Activated T-helper 17 cell treated with anti-CD3 and anti-CD28 coated beads, Interleukin-2, amount 50 U/mL, for 72 hours (primary cell): Measurements from ENCODE around the gene VAT1L. TPM values are rescaled to one million over a fixed set of nuclear protein-coding genes. Genes with fewer than 3 reads are reported as not detected.

Experiments used
- ATAC-seq: fragments of 150-1000 bp; cut with Tn5 transposase; replicated peaks from 2 replicates; pipeline ENCODE4 v1.10.0; 2021; ENCODE audit warnings: mild to moderate bottlenecking, moderate library complexity
- H3K27ac Mint-ChIP-seq: one replicate; pipeline ENCODE4 v1.8.0; 2022; ENCODE audit warnings: mixed read lengths
- H3K27me3 Mint-ChIP-seq: one replicate; pipeline ENCODE4 v1.8.0; 2022; ENCODE audit warnings: mixed read lengths
- H3K36me3 Mint-ChIP-seq: one replicate; pipeline ENCODE4 v1.8.0; 2022; ENCODE audit warnings: low read depth, mild to moderate bottlenecking, mixed read lengths
- H3K4me1 Mint-ChIP-seq: one replicate; pipeline ENCODE4 v1.8.0; 2022; ENCODE audit warnings: mixed read lengths
- H3K4me3 Mint-ChIP-seq: one replicate; pipeline ENCODE4 v1.8.0; 2022; ENCODE audit warnings: mild to moderate bottlenecking, mixed read lengths
- H3K9me3 Mint-ChIP-seq: one replicate; pipeline ENCODE4 v1.8.0; 2022; ENCODE audit warnings: mixed read lengths
- total RNA-seq, 2 donors: library from RNA; stranded (reverse); gene quantifications; one replicate each; pipeline ENCODE4 v1.2.3, GENCODE V29; 2022

Gene VAT1L
- total RNA-seq, result not detected

GRCh38 chr16:77788181-77789084, at the start of gene VAT1L:
Gene VAT1L, plus strand, starts transcription at chr16:77788564. Its CDS starts 119 bp downstream, at chr16:77788683.
- H3K27me3 Mint-ChIP-seq, result peaks cover 54% of the 10 kb centered on the region

GRCh38 chr16:77738706-77739558, 49.4 kb upstream of the VAT1L start:
- Mint-ChIP-seq H3K9me3 (peaks cover 8% of the 10 kb centered on the region), H3K4me1 (peaks cover 4% of the 10 kb centered on the region), H3K36me3 (no peaks in the 10 kb centered on the region), H3K4me3 (no peak overlapping the region), H3K27me3 (no peaks in the 10 kb centered on the region), H3K27ac (no peak overlapping the region)
- ATAC-seq, result no peak

More at GRCh38 chr16:77788181-77789084, at the start of gene VAT1L:
- Mint-ChIP-seq H3K4me1 (peaks cover 5% of the 10 kb centered on the region), H3K36me3 (no peaks in the 10 kb centered on the region), H3K4me3 (peak within 1 kb of the TSS; percentile 66), H3K9me3 (no peaks in the 10 kb centered on the region), H3K27ac (no peak within 1 kb of the TSS)
- ATAC-seq, result peak; percentile 40

- Mint-ChIP-seq H3K4me3 (no peak overlapping the region), H3K27ac (no peak overlapping the region), H3K4me1 (peaks cover 4% of the 10 kb centered on the region), H3K9me3 (peaks cover 6% of the 10 kb centered on the region), H3K27me3 (no peaks in the 10 kb centered on the region), H3K36me3 (no peaks in the 10 kb centered on the region)
- ATAC-seq, result no peak
Measured at GRCh38 chr16:77739559-77739892, 48.8 kb upstream of the VAT1L start.

GRCh38 chr16:77744141-77744540, 44.2 kb upstream of the VAT1L start:
- Mint-ChIP-seq H3K4me3 (no peak overlapping the region), H3K36me3 (no peaks in the 10 kb centered on the region), H3K27ac (no peak overlapping the region), H3K4me1 (no peaks in the 10 kb centered on the region), H3K27me3 (peaks cover 7% of the 10 kb centered on the region), H3K9me3 (no peaks in the 10 kb centered on the region)
- ATAC-seq, result no peak

- H3K9me3 Mint-ChIP-seq, result no peaks in the 10 kb centered on the region
- no peaks in the 10 kb centered on the region for H3K4me1 Mint-ChIP-seq
- ATAC-seq, result no peak
- no peaks in the 10 kb centered on the region for H3K36me3 Mint-ChIP-seq
- H3K27me3 Mint-ChIP-seq, result peaks cover 10% of the 10 kb centered on the region
- no peak overlapping the region for H3K27ac Mint-ChIP-seq
- H3K4me3 Mint-ChIP-seq, result no peak overlapping the region
Measured at GRCh38 chr16:77745972-77746371, 42.4 kb upstream of the VAT1L start.

GRCh38 chr16:77748421-77749005, 39.9 kb upstream of the VAT1L start:
- Mint-ChIP-seq H3K27ac (no peak overlapping the region), H3K4me1 (no peaks in the 10 kb centered on the region), H3K36me3 (no peaks in the 10 kb centered on the region), H3K9me3 (no peaks in the 10 kb centered on the region), H3K27me3 (peaks cover 16% of the 10 kb centered on the region), H3K4me3 (no peak overlapping the region)
- no peak for ATAC-seq

GRCh38 chr16:77749415-77749814, 38.9 kb upstream of the VAT1L start:
- no peaks in the 10 kb centered on the region for H3K4me1 Mint-ChIP-seq
- no peaks in the 10 kb centered on the region for H3K9me3 Mint-ChIP-seq
- no peak overlapping the region for H3K27ac Mint-ChIP-seq
- H3K4me3 Mint-ChIP-seq, result no peak overlapping the region
- no peaks in the 10 kb centered on the region for H3K36me3 Mint-ChIP-seq
- H3K27me3 Mint-ChIP-seq, result peaks cover 19% of the 10 kb centered on the region
- no peak for ATAC-seq

GRCh38 chr16:77758046-77758445, 30.3 kb upstream of the VAT1L start:
- no peaks in the 10 kb centered on the region for H3K4me1 Mint-ChIP-seq
- no peaks in the 10 kb centered on the region for H3K36me3 Mint-ChIP-seq
- H3K9me3 Mint-ChIP-seq, result no peaks in the 10 kb centered on the region
- no peak overlapping the region for H3K27ac Mint-ChIP-seq
- peaks cover 8% of the 10 kb centered on the region for H3K27me3 Mint-ChIP-seq
- H3K4me3 Mint-ChIP-seq, result no peak overlapping the region
- no peak for ATAC-seq

- Mint-ChIP-seq H3K27me3 (peaks cover 10% of the 10 kb centered on the region), H3K4me3 (no peak overlapping the region), H3K4me1 (no peaks in the 10 kb centered on the region), H3K27ac (no peak overlapping the region), H3K36me3 (no peaks in the 10 kb centered on the region), H3K9me3 (no peaks in the 10 kb centered on the region)
- ATAC-seq, result no peak
Measured at GRCh38 chr16:77758508-77758907, 29.9 kb upstream of the VAT1L start.

- no peak overlapping the region for H3K27ac Mint-ChIP-seq
- no peak for ATAC-seq
- peaks cover 7% of the 10 kb centered on the region for H3K27me3 Mint-ChIP-seq
- no peak overlapping the region for H3K4me3 Mint-ChIP-seq
- H3K9me3 Mint-ChIP-seq, result no peaks in the 10 kb centered on the region
- no peaks in the 10 kb centered on the region for H3K36me3 Mint-ChIP-seq
- H3K4me1 Mint-ChIP-seq, result no peaks in the 10 kb centered on the region
Measured at GRCh38 chr16:77759201-77759600, 29.2 kb upstream of the VAT1L start.

GRCh38 chr16:77759821-77760220, 28.5 kb upstream of the VAT1L start:
- H3K27ac Mint-ChIP-seq, result no peak overlapping the region
- ATAC-seq, result no peak
- no peaks in the 10 kb centered on the region for H3K4me1 Mint-ChIP-seq
- H3K9me3 Mint-ChIP-seq, result no peaks in the 10 kb centered on the region
- H3K36me3 Mint-ChIP-seq, result no peaks in the 10 kb centered on the region
- peaks cover 7% of the 10 kb centered on the region for H3K27me3 Mint-ChIP-seq
- H3K4me3 Mint-ChIP-seq, result no peak overlapping the region

GRCh38 chr16:77760800-77761199, 27.6 kb upstream of the VAT1L start:
- H3K36me3 Mint-ChIP-seq, result no peaks in the 10 kb centered on the region
- H3K27ac Mint-ChIP-seq, result no peak overlapping the region
- ATAC-seq, result no peak
- no peaks in the 10 kb centered on the region for H3K9me3 Mint-ChIP-seq
- H3K4me3 Mint-ChIP-seq, result no peak overlapping the region
- H3K27me3 Mint-ChIP-seq, result peaks cover 14% of the 10 kb centered on the region
- no peaks in the 10 kb centered on the region for H3K4me1 Mint-ChIP-seq

- Mint-ChIP-seq H3K4me1 (no peaks in the 10 kb centered on the region), H3K27me3 (peaks cover 18% of the 10 kb centered on the region), H3K36me3 (no peaks in the 10 kb centered on the region), H3K27ac (no peak overlapping the region), H3K9me3 (no peaks in the 10 kb centered on the region), H3K4me3 (no peak overlapping the region)
- no peak for ATAC-seq
Measured at GRCh38 chr16:77761204-77761603, 27.2 kb upstream of the VAT1L start.

GRCh38 chr16:77762262-77762661, 26.1 kb upstream of the VAT1L start:
- no peaks in the 10 kb centered on the region for H3K36me3 Mint-ChIP-seq

More at GRCh38 chr16:77762262-77762661, 26.1 kb upstream of the VAT1L start:
- Mint-ChIP-seq H3K4me3 (no peak overlapping the region), H3K4me1 (no peaks in the 10 kb centered on the region), H3K27ac (no peak overlapping the region), H3K27me3 (peaks cover 19% of the 10 kb centered on the region), H3K9me3 (no peaks in the 10 kb centered on the region)
- ATAC-seq, result no peak
